K562 (cell line): ENCODE results near the gene SCYL1. TPM values are rescaled to one million over a fixed set of nuclear protein-coding genes. Genes with fewer than 3 reads are reported as not detected.
A peak's percentile ranks its signal among the peaks of the same experiment; 100 is the strongest.

Source experiments
- ATAC-seq: fragments of 200-7000 bp; cut with Tn5 transposase; 3 replicates; pipeline ENCODE4 v1.9.1; 2020; ENCODE audit warnings: moderate library complexity
- BruUV-seq: library from RNA; stranded (reverse); fragments of 400-500 nt; replicated peaks from 2 replicates; lab custom pipeline; 2021; lab: Mats Ljungman, UMichigan
- CTCF ChIA-PET: fragments of 300-600 bp; formaldehyde crosslinking; extraction: SDS; loops from one replicate; lab custom pipeline; 2021; ENCODE audit warnings: low intra/inter-chr PET ratio; lab: Yijun Ruan, JAX
- POLR2A ChIA-PET: fragments of 300-600, 350-650 bp; sonication (Branson Sonifier 250); formaldehyde crosslinking; extraction: SDS; loops from one replicate; lab custom pipeline; 2021; ENCODE audit warnings: antibody characterized with exemption, inconsistent platforms; lab: Yijun Ruan, JAX
- DNase-seq, 4 experiments: peaks; one replicate each; pipeline versions ENCODE4 v3.0.0 to v3.0.0-alpha.2; 2011 to 2018; ENCODE audit warnings: low spot score in 3 of 4, mixed read lengths in 3 of 4; ENCODE audit errors: extremely low read depth in 1 of 4
- FAIRE-seq: peaks from 2 replicates; lab custom pipeline; 2011; peaks lifted over from hg19 to GRCh38; lab: Jason Lieb, UNC
- H2AFZ ChIP-seq: 2 replicates; pipeline ENCODE4 v1.6.0; 2011; ENCODE audit warnings: low read depth, low read length, control low read depth, inconsistent platforms
- H3K27ac ChIP-seq: fragments of 200-600 bp; 3 replicates; pipeline ENCODE4 v1.8.0; 2011; ENCODE audit warnings: low read depth, mild to moderate bottlenecking, control low read depth, inconsistent platforms, low read length, moderate library complexity, mixed read lengths; ENCODE audit errors: extremely low read depth
- H3K27me3 ChIP-seq, 2 experiments: fragments of 300-600 bp in 1 of 2; 2 replicates in 1 of 2; 3 replicates in 1 of 2; pipeline versions ENCODE4 v1.6.0 to v1.8.0; 2011; ENCODE audit warnings: inconsistent platforms in 2 of 2, low read length in 2 of 2, mild to moderate bottlenecking in 1 of 2, mixed read lengths in 1 of 2, moderate library complexity in 1 of 2; ENCODE audit not compliant: control insufficient read depth in 2 of 2, insufficient read depth in 2 of 2
- H3K36me3 ChIP-seq: fragments of 300-600 bp; 3 replicates; pipeline ENCODE4 v1.8.0; 2011; ENCODE audit warnings: mild to moderate bottlenecking, low read length, inconsistent platforms; ENCODE audit not compliant: control insufficient read depth, insufficient read depth
- H3K4me1 ChIP-seq, 2 experiments: fragments of 200-600 bp in 1 of 2; replicated peaks in 1 of 2; 2 replicates in 1 of 2; 3 replicates in 1 of 2; pipeline versions ENCODE4 v1.5.1 to v1.8.0; 2011; ENCODE audit warnings: inconsistent platforms in 2 of 2, low read length in 2 of 2, mild to moderate bottlenecking in 1 of 2, mixed read lengths in 1 of 2, moderate library complexity in 1 of 2; ENCODE audit not compliant: control insufficient read depth in 2 of 2, insufficient read depth in 2 of 2
- H3K4me2 ChIP-seq: 2 replicates; pipeline ENCODE4 v1.6.1; 2011; ENCODE audit warnings: low read length, control low read depth, inconsistent platforms, mixed read lengths; ENCODE audit not compliant: insufficient read depth
- H3K4me3 ChIP-seq: fragments of 200-600 bp; sonication (generic), shearing (Covaris generic); 2 replicates; pipeline ENCODE4 v1.5.1; 2016; ENCODE audit warnings: control low read depth, inconsistent platforms
- H3K79me2 ChIP-seq: fragments of 200-600 bp; 3 replicates; pipeline ENCODE4 v1.8.0; 2011; ENCODE audit warnings: low read length, inconsistent platforms; ENCODE audit not compliant: control insufficient read depth, insufficient read depth
- H3K9ac ChIP-seq, 2 experiments: 2 replicates each; pipeline versions ENCODE4 v1.6.0 to v1.6.1; 2011; ENCODE audit warnings: low read depth in 2 of 2, low read length in 2 of 2, control low read depth in 1 of 2, inconsistent platforms in 1 of 2, mild to moderate bottlenecking in 1 of 2, mixed read lengths in 1 of 2; ENCODE audit not compliant: insufficient read depth in 1 of 2
- H3K9me1 ChIP-seq: one replicate; pipeline ENCODE4 v1.6.0; 2011; ENCODE audit warnings: inconsistent platforms, mild to moderate bottlenecking, low read length, moderate library complexity; ENCODE audit not compliant: control insufficient read depth, insufficient read depth
- H3K9me3 ChIP-seq: replicated peaks from 2 replicates; pipeline ENCODE4 v1.5.1; 2011; ENCODE audit warnings: low read depth, low read length, inconsistent platforms; ENCODE audit not compliant: control insufficient read depth, insufficient read depth
- H4K20me1 ChIP-seq: replicated peaks from 2 replicates; pipeline ENCODE4 v1.6.1; 2011; ENCODE audit warnings: low read length, inconsistent platforms, mixed read lengths; ENCODE audit not compliant: control insufficient read depth, insufficient read depth
- CCNT2 ChIP-seq: IDR thresholded peaks from 2 replicates; pipeline ENCODE4 v1.6.1; 2011; ENCODE audit warnings: borderline replicate concordance, low read depth, mild to moderate bottlenecking, moderate library complexity, mixed read lengths, low read length; ENCODE audit not compliant: insufficient read length; ENCODE audit errors: extremely low read depth
- CEBPB ChIP-seq: fragments of 450-650 bp; IDR thresholded peaks from 2 replicates; pipeline ENCODE4 v1.6.1; 2016; ENCODE audit warnings: missing genetic modification characterization, missing compliant biosample characterization
- CREM ChIP-seq: IDR thresholded peaks from 2 replicates; pipeline ENCODE4 v1.6.1; 2014; ENCODE audit warnings: antibody characterized with exemption, low read depth
- CXXC5 ChIP-seq: fragments of 250-450 bp; sonication (Bioruptor Pico); IDR thresholded peaks from 2 replicates; pipeline ENCODE4 v1.8.0; 2022; ENCODE audit warnings: inconsistent platforms, mild to moderate bottlenecking, moderate library complexity
- ETV5 ChIP-seq: sonication (generic); formaldehyde crosslinking; IDR thresholded peaks from 2 replicates; pipeline ENCODE4 v1.4.0; 2020; ENCODE audit warnings: low read depth, mild to moderate bottlenecking, missing genetic modification reagents
- LARP7 ChIP-seq: fragments of 450-650 bp; IDR thresholded peaks from 2 replicates; pipeline ENCODE4 v1.6.1; 2016
- LEF1 ChIP-seq: fragments of 450-650 bp; IDR thresholded peaks from 2 replicates; pipeline ENCODE4 v1.6.1; 2016; ENCODE audit warnings: mild to moderate bottlenecking
- MCM2 ChIP-seq: fragments of 450-650 bp; IDR thresholded peaks from 2 replicates; pipeline ENCODE4 v1.6.1; 2017; ENCODE audit warnings: low read depth, mild to moderate bottlenecking
- NFRKB ChIP-seq: fragments of 450-650 bp; IDR thresholded peaks from 2 replicates; pipeline ENCODE4 v1.6.1; 2016; ENCODE audit warnings: low read depth
- PCBP1 ChIP-seq: fragments of 200-400 bp; formaldehyde crosslinking; IDR thresholded peaks from 2 replicates; pipeline ENCODE4 v1.6.1; 2018; ENCODE audit warnings: mild to moderate bottlenecking, low read depth, low read length; ENCODE audit not compliant: poor library complexity, severe bottlenecking
- PYGO2 ChIP-seq: fragments of 450-650 bp; IDR thresholded peaks from 2 replicates; pipeline ENCODE4 v1.6.1; 2016; ENCODE audit warnings: mild to moderate bottlenecking, missing genetic modification characterization, moderate library complexity, missing compliant biosample characterization
- SRF ChIP-seq, 2 experiments: fragments of 250-450, 450-650 bp in 1 of 2; sonication (Bioruptor Pico) in 1 of 2; sonication (generic) in 1 of 2; formaldehyde crosslinking; IDR thresholded peaks; 2 replicates each; pipeline versions ENCODE4 v1.5.0 to v1.5.1; 2020 to 2022; ENCODE audit warnings: mild to moderate bottlenecking in 1 of 2, missing genetic modification reagents in 1 of 2
- TBP ChIP-seq: optimal IDR thresholded peaks from 2 replicates; pipeline ENCODE3; 2011; ENCODE audit warnings: low read depth, low read length, improper control_type of control experiment
- VEZF1 ChIP-seq: fragments of 200-800 bp; sonication (Bioruptor generic); IDR thresholded peaks from 2 replicates; pipeline ENCODE4 v1.6.1; 2017; ENCODE audit warnings: missing genetic modification characterization, missing compliant biosample characterization
- ZBTB7A ChIP-seq: IDR thresholded peaks from 2 replicates; pipeline ENCODE4 v1.6.1; 2011; ENCODE audit warnings: low read depth, mild to moderate bottlenecking, low read length, moderate library complexity, borderline replicate concordance; ENCODE audit not compliant: control insufficient read depth
- ZNF224 ChIP-seq: sonication (generic); formaldehyde crosslinking; IDR thresholded peaks from 2 replicates; pipeline ENCODE4 v1.8.0; 2022; ENCODE audit warnings: mild to moderate bottlenecking, missing genetic modification reagents
- ZNF3 ChIP-seq: fragments of 250-450 bp; sonication (Bioruptor Pico); IDR thresholded peaks from 2 replicates; pipeline ENCODE4 v1.5.0; 2021; ENCODE audit warnings: mild to moderate bottlenecking, moderate library complexity
- ZNF785 ChIP-seq: fragments of 250-450 bp; sonication (Bioruptor Pico); IDR thresholded peaks from 2 replicates; pipeline ENCODE4 v1.4.0; 2020; ENCODE audit warnings: mild to moderate bottlenecking
- WGBS: fragments of 100-300 bp; shearing (Covaris generic); methylation state at CpG from one replicate; pipeline ENCODE4 v1.1.6; 2016; ENCODE audit warnings: low coverage, mixed read lengths; ENCODE audit not compliant: insufficient coverage; ENCODE audit errors: missing lambda C conversion rate; 5-methylcytosine and 5-hydroxymethylcytosine counted together
- in situ Hi-C: fragments of 300-500 bp; cut with MboI; formaldehyde crosslinking; loops from 4 replicates; pipeline ENCODE4 v1.15.0; 2018; ENCODE audit warnings: inconsistent platforms, mixed read lengths
- intact Hi-C: fragments of 100-400 bp; cut with micrococcal nuclease; formaldehyde crosslinking; loops from 2 replicates; pipeline ENCODE4 v1.14.2; 2022
- polyA plus RNA-seq, 8 experiments: library from polyadenylated mRNA; depleted of rRNA in 4 of 8; stranded (reverse) in 5 of 8; unstranded in 3 of 8; fragments of >200 nt; fragmentation: Nextera tagmentation in 2 of 8; fragmentation: Illumina TruSeq in 1 of 8; extraction: Ambion mirVana in 2 of 8; extraction: Trizol in 1 of 8; gene quantifications; 2 replicates each; pipeline versions ENCODE4 v1.2.1 to v1.2.3, GENCODE V29; 2011 to 2014; ENCODE audit warnings: inconsistent platforms in 1 of 8, missing spikeins in 1 of 8
- total RNA-seq, 7 experiments: library from RNA; depleted of rRNA in 6 of 7; stranded (reverse); fragments of >200 nt in 6 of 7; fragmentation: Illumina TruSeq in 2 of 7; extraction: Trizol in 2 of 7; gene quantifications; 2 replicates each; pipeline versions ENCODE4 v1.2.1 to v1.2.3, GENCODE V29; 2011 to 2021; ENCODE audit warnings: low replicate concordance in 1 of 7
- TF ChIP-seq, protein P1 (sequence below), 2 experiments: IDR thresholded peaks; 2 replicates each; pipeline ENCODE4 v1.6.1; 2012; ENCODE audit warnings: improper control_type of control experiment in 2 of 2, low read depth in 2 of 2, low read length in 2 of 2, borderline replicate concordance in 1 of 2

Gene SCYL1
- total and polyA plus RNA-seq, 9 of the 15 experiments (the other 6 are each of a cell fraction or from before 2014, with no cell fraction given) = 1.9 to 145 (median 57.6) TPM

- CTCF ChIA-PET = interaction anchor here (0.6 to 6.5 kb wide), 2 partner anchors 32 to 415 kb away, joined by 4 to 63 read pairs; no protein-coding TSS in a partner anchor
- in situ Hi-C loops = no loop called here
- ATAC-seq = peak; percentile 50
- TF ChIP-seq CXXC5 (CRISPR knock-in tag) (peak; percentile 84), TBP (peak; percentile 14), MCM2 (no peak), NFRKB (no peak), ZNF785 (CRISPR knock-in tag) (no peak), ZNF224 (CRISPR knock-in tag) (no peak), LARP7 (no peak), VEZF1 (peak; percentile 82), CCNT2 (peak; percentile 80), ZNF3 (no peak), SRF (CRISPR knock-in tag; IDR thresholded peaks at IDR 0.05) (0 out of 4 replicates have a peak, but pooled peaks of 1 of the 2 experiments have one; percentile 39), ZBTB7A (peak; percentile 71; the same call in 1 of the 2 replicates), CEBPB (tag) (no peak), LEF1 (no peak), PCBP1 (no peak), PYGO2 (tag) (no peak), CREM (peak; percentile 20; the same call in 1 of the 2 replicates), ETV5 (0 out of 2 replicates have a peak, but pooled peaks have one; percentile 8)
- TF ChIP-seq, protein P1, sequence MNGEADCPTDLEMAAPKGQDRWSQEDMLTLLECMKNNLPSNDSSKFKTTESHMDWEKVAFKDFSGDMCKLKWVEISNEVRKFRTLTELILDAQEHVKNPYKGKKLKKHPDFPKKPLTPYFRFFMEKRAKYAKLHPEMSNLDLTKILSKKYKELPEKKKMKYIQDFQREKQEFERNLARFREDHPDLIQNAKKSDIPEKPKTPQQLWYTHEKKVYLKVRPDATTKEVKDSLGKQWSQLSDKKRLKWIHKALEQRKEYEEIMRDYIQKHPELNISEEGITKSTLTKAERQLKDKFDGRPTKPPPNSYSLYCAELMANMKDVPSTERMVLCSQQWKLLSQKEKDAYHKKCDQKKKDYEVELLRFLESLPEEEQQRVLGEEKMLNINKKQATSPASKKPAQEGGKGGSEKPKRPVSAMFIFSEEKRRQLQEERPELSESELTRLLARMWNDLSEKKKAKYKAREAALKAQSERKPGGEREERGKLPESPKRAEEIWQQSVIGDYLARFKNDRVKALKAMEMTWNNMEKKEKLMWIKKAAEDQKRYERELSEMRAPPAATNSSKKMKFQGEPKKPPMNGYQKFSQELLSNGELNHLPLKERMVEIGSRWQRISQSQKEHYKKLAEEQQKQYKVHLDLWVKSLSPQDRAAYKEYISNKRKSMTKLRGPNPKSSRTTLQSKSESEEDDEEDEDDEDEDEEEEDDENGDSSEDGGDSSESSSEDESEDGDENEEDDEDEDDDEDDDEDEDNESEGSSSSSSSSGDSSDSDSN (IDR thresholded peaks at IDR 0.05; ENCODE audit: borderline replicate concordance in 1 of 2, low read depth in 2 of 2, low read length in 2 of 2) = peak; percentile 54 to 58; a peak in 2 of 4 replicates
Measured at GRCh38 chr11:65572356-65573051, 47.6 kb downstream of the SCYL1 start, which contains the start of gene FAM89B. Gene FAM89B (plus strand): TSS chr11:65572538. CDS start chr11:65572670, 132 bp downstream.

More at GRCh38 chr11:65572356-65573051, 47.6 kb downstream of the SCYL1 start, which contains the start of gene FAM89B:
- BruUV-seq = no TSS peak
- H4K20me1 ChIP-seq = peaks cover 6% of the 10 kb centered on the region
- H3K4me1 ChIP-seq = peaks cover 53 to 82% of the 10 kb centered on the region in 2 experiments
- peak; percentile 26 for FAIRE-seq
- POLR2A ChIA-PET = interaction anchor here (0.6 to 4.7 kb wide), 8 partner anchors 12 to 213 kb away, joined by 3 to 35 read pairs (median 8); partner anchors contain the start of gene MALAT1
- no peak within 1 kb of the TSS for H2AFZ ChIP-seq
- H3K4me3 ChIP-seq = peak within 1 kb of the TSS; percentile 65
- DNase-seq = peak; percentile 63 to 92 (median 76)
- peaks cover 19% of the 10 kb centered on the region; the same call in 2 of the 3 replicates for H3K36me3 ChIP-seq
- intact Hi-C loops = loop anchor here (5.0 kb wide), 2 partner anchors 45 to 100 kb away; partner anchors contain the start of gene SCYL1
- H3K9me3 ChIP-seq = no peaks in the 10 kb centered on the region
- H3K9ac ChIP-seq = peak within 1 kb of the TSS; percentile 82 to 98
- peaks cover 5% of the 10 kb centered on the region for H3K9me1 ChIP-seq
- H3K27ac ChIP-seq = peak within 1 kb of the TSS; percentile 59; the same call in 2 of the 3 replicates
- under 1% methylated on average over 22 of the region's 86 CpGs for WGBS
- peak within 1 kb of the TSS; percentile 99 for H3K4me2 ChIP-seq
- H3K79me2 ChIP-seq = peaks cover 73% of the 10 kb centered on the region
- no peaks in the 10 kb centered on the region; a peak in 1 of 5 replicates for H3K27me3 ChIP-seq
